GM19023 (cell line): ENCODE results near the gene NRN1.
A peak's percentile ranks its signal among the peaks of the same experiment; 100 is the strongest.
"Not testable (repeated sequence)": the region's sequence is repeated elsewhere in the genome, so short reads cannot be mapped to it uniquely, and the experiment has no call there.

Experiments
- ATAC-seq: cut with Tn5 transposase; IDR thresholded peaks from one replicate; pipeline ENCODE4 v1.9.1; 2021; ENCODE audit warnings: mild to moderate bottlenecking, moderate library complexity; ENCODE audit not compliant: unreplicated experiment

The NRN1 gene, protein sequence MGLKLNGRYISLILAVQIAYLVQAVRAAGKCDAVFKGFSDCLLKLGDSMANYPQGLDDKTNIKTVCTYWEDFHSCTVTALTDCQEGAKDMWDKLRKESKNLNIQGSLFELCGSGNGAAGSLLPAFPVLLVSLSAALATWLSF

DNA sequence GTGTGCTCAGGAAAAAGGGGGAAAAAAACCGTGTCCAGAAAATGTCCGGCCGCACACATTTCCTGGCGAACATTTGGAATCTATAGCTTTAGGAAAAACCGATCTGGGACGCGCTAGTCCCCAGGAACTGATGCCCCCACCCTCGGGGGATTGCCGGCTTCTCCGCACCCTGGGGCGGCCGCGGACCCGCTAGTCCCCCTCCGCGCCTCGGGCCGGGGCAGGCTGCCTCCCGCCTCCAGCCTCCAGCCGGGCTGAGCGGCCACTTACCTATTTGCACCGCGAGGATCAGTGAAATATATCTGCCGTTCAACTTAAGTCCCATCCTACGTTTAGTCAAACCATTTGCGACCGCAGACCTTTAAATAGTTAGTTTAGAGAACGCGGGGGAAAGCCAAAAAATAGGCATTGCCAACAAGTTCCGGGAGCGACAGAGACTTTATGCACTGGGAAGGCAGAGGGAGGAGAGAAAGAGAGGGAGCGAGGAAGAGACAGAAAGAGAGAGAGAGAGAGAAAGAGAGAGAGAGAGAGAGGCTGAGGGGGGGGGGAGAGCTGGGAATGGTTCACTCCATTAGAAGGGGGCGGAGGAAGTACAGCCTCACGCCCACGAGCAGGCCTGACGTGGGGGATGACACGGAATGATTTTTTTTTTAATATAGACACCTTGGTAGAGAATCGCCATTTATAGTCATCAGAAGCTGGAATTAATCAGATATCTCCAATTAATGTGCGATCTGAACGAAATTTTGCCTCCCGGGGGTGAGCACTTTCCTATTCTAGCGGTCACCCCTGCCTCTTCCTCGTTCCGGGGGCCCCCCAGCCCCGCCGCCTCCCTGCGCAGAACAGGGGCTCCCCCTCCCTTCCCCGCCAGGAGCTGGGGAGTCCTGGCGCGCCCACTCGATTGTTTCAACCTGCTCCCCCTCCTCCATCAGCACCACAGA, at the start of gene NRN1:
TSS of gene NRN1 (minus strand) at position 498 of the 938 bp plus-strand sequence. CDS start at position 322, 176 bp downstream.
- ATAC-seq, result no peak

DNA sequence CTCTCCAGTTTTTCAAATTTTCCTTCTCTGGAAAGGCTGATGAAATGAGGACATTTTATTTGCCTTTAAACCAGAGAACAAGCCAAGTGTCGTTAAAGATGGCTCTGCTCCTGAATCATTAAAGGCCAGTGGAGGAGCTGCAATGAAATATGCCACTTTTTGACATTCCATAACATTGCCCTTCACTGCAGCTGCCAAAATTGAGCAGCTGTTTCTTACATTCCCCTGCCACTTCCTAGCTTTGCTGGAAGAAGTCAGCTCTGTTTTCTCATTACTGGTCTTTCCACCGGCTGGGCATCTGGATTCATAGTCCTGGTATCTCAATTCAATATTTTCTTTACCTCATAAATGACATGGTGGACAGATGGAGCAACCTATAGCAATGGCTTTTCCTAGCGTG, 45.5 kb upstream of the NRN1 start:
- no peak for ATAC-seq

DNA sequence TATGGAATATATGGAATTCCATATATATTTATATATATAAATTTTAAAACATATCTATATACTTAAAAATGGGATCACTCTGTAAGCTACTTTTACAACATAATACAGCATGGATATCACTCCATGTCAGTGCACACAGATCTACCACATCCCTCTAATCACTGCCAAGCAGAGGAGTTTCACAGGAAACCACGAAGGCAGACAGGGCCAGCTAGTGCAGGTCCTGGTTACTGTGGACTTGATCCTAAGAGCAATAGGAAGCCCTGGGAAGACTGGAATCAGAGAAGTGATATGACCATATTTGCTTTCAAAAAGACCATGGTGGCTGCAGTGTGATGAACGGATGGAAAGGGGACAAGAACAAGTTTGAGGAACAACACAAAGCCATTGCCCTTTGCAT, 40.0 kb upstream of the NRN1 start:
- no peak for ATAC-seq

DNA sequence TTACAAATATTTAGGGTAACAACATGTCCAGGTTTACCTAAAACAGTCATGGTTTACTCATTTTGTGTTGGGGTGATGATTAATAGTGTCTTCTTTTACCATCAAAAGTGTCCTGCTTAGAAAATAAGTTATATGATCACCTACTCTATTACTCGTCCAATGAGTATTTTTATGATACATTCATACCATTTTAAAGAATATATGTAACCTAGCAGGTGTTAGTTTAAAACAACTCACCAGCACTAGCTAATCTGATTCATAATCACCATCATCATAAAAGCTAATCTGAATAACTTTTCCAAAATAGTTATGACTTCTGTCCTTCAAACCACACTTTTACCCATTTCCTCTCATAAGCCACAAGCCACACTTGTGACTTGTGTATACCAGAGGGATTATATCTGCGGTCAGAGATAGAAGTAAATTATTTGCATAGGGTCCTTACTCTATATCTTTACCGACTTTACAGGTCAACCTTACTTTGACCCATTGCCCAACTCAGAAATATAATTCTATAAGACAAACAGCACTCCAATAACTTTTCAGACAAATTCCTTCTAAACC, 33.3 kb upstream of the NRN1 start:
- no peak for ATAC-seq

DNA sequence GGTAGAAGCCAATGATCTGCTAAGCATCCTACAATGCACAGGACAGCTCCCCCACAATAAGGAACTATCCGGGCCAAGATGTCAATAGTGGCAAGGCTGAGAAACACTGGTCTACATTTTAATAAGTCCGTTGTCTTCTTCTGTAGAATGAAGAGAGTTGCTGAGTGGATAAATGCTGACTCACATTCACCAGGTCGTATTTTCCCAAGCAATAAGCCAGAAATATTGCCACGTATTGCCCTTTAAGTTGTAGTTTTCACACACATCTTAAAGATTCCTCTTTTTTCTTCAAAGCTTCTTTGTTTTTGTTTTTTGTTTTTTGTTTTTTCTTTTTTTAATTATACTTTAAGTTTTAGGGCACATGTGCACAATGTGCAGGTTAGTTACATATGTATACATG, 30.5 kb upstream of the NRN1 start:
- no peak for ATAC-seq

DNA sequence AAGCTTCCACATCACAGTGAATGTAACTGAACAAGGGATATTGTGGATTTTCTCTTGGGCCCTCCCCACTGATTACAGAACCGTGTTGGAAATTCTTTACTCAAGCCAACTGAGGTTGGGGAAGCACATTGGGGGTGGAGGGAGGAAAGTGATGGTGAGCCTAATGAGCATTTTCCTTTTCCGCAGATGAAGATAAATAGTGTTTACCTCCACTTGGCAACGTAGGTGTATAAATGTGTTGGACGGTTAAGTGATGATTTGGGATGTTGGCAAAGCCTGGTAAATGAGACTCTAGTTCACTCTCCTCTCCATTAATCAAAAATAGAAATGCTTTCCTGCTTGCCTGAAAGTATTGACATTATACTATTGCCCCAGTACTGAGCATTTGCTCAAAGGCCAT, 27.1 kb upstream of the NRN1 start:
- no peak for ATAC-seq

DNA sequence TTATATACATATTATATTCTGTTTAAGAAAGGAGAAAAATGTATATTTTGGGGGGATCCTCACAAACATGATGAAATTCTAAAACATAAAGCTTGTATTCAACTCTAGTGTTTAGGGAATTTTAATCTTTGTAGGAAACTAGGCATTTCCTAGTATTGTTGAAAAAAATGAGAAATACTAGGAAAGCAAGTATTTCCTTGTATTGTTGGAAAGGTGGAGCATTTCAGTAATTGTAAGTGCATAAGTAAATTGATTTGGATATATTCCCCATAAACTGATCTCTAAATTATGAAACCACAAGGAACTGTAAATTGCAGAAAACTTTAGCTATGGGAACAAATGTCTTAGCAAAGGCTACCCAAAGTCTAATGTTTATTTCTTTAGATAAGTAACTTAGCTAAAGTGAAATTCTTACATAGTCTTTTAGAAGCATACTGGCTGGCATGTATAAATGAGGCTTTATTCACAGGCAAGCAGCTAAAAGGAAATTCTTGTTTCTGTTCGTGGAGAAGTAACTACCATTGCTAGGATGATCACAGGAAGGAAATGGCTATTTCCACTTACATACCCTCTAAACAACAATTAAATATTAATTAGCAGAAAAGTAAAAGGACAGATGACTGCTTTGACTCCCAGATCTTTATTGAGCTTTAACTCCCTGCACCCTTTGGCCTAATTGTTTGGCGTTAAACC, 19.9 kb upstream of the NRN1 start:
- no peak for ATAC-seq

DNA sequence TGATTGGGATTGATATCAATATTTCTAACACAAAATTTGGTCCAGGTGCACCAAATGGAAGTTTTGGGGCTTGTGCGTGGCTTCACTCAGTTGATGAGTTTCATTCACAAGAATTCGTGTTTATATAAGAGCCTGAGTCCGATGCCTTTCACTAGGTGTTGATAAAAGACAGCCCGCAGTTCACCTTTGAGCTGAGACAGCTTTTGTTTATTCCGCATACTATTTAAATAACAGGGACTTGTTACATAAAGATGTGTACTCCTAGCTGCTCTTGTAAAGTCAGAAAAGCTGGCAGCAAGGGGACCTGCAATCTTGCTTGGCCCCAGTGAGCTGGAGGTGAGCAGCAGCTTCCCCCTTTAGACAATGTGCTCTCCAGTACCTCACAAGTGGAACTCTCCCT, 19.0 kb upstream of the NRN1 start:
- no peak for ATAC-seq

DNA sequence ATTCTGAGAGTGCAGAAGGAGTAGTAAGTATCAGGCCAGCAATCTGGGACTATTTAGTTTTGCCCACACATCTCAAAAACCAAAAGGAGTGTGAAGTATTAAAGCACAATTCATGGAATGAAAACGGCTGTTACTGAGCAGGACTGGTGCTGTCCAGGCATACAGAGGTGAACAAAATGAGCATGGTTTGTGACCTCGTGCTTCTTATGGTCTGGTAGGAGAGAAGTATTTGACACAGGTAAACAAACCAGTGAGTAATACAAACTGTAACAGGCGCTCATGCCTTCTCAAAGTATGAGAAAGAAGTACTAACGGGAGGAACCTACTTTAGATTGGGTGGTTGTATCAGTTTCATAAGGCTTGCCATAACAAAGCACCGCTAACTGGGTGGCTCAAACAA, 17.5 kb upstream of the NRN1 start:
- ATAC-seq, result no peak

DNA sequence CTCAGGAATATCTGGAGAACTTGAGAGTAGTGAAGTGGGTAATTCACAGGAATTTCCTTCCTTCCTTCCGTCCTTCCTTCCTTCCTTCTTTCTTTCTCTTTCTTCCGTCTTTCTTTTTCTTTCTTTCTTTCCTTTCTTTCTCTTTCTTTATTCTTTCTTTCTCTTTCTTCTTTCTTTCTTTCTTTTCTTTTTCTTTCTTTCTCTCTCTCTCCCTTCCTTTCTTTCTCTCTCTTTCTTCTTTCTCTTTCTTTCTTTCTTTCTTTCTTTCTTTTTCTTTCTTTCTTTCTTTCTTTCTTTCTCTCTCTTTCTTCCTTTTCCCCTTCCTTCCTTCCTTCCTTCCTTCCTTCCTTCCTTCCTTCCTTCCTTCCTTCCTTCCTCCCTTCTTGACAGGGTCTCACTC, 16.1 kb upstream of the NRN1 start:
- not testable (repeated sequence) for ATAC-seq

DNA sequence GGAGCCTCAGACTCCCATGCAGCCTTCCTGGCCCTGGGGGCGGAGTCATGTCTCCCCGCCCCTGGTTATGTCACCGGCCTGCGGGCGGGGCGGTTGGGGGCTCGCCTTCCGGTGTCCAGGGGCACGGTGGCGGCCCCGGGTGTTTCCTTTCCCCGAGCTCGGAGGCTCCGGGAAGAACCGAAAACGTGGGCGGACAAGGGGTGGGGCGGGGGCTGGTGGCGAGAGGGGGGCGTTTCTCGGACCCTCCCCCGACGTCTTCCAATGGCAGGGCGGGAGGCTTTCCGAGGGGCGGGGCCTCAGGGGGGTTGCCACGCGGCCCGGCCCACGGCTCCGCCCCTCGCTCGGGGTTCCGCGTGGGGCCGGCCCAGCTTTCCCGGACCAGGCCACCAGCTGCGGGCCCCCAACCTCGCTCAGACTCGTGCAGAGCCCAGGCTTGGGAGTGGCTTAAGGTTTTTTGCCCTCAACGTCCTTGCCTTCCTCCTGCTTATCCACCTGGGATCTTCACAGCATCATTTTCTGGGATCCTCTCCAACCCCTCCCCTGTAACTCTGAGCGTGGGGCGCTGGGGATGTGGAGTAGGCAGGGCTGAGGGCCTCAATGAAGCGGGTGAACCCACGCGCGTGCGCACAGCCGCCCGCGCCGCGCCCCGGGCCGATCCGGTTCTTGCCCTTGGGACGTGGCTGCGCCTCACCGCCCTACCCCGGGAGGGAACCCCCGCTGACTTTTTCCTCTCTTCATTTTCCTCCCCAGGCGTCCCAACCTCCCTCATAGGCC, 2.1 kb upstream of the NRN1 start:
- ATAC-seq, result peak; percentile 71

DNA sequence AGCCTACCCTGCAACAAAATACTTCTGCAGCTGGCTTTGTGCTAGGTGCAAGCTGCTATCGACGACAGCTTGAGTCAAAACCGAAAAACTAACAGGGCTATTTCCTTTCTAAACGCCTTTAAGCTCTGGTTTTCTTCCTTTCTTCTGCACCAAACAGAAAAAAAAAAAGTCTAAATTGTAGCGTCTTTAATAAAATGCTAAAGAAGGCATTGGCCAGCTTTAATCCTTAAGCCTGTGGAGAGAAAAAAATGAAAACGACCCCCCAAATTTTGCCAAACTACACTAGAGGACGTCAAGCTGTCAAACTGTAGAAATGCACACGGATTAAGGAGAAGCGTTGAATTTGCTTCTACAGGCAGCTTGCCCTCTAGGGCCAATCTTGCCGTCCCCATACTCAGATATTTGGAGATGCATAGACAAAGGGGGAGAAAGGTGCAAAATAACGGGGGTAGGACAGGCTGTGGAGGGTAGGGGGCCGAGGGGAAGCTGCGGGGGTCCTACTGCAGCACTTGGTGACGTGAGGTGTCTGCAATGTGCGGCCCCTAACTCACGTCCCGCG, 1.4 kb upstream of the NRN1 start:
- no peak for ATAC-seq

DNA sequence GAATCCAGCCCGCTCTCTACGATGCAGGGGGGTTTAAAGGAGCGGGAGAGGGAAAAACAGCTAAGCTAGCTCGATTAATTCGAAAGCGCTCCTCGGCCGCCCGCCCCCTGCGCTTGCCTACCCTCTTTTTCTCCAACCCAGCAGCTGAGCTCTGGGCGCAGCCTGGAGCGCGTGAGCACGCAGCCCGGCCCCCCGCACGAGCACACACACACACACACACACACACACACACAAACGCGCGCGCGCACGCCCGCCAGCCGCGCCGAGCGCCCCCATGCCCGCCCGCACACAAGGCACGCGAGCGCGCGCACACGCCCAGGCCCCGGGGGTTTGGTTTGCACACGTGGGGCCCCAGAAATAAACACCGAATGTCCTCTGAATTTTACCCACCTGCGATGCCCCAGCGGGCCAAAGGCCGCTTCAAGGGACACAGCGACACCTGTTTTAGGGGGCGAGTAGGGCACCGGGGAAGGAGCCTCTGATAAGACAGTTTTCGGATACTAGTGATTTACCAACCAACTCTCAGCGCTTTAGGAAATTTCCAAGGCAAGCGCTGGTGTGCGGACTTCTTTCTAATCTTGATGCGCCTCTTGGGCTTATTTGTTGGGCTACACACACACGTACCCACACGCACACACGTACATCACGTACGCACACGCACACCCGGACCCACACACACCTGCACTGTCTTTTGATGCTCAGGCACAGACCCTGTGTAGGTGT, 802 bp upstream of the NRN1 start:
- no peak for ATAC-seq

DNA sequence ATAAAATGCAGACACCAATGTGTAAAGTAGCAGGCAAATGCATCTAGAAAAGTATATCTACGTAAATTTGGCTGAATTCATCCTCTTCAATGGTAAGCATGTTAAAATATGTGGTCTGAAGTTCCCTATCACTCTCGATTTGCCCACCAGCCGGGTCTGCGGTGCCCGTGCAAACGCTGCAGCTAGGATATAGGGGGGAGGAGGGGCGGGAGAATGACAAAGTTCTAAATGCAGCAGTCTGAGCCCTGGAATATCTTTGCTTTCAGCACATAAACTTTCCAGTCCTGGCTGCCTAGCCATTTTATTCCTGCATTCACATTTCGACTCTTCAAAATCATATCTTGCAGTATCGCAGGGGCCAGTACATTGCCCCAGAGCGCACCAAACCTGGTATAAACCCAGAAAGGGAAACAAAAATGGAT, 708 bp downstream of the NRN1 start:
- no peak for ATAC-seq

DNA sequence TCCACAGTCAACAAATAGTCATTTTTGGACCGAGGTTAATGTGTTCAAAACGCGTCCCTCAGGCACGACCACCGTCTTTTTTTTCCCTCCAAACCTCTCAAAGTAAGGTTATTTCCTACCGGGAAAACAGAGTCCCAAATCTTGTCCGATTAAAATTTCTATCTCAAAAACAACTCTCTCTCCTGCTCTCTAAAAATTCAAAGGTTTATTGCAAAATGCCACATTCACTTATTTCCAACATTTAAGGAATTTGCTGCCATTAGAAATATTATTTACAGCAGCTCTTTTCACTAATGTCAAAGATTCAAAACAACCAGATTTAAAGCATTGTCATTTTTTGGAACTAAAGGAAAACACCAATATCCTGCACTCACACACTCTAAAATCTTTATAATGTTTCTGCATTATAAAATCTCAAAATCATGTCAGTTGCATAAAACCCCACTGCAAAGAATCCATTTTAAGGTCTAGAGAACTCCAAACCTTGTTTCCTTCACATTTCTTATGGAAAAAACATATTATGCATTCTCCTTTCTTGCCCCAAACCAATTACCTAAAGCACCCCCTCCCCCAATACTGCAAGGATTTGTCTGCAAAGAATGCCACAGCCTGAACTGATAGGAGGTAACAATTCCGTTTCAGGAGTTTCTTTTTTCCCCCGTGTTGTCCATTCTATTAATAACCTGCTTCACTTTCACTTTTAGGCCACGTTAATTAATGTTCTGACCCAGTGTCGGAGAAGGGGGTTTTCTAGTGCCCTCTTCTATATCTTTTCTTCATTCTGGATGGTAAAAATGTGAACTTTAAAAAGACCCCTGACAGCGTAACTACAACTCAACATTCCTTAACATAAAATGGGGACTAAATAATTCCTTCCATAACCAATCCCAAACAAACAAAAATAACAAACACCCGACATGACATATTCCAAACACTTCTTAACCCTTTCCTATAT, 1.4 kb downstream of the NRN1 start:
- ATAC-seq, result no peak

DNA sequence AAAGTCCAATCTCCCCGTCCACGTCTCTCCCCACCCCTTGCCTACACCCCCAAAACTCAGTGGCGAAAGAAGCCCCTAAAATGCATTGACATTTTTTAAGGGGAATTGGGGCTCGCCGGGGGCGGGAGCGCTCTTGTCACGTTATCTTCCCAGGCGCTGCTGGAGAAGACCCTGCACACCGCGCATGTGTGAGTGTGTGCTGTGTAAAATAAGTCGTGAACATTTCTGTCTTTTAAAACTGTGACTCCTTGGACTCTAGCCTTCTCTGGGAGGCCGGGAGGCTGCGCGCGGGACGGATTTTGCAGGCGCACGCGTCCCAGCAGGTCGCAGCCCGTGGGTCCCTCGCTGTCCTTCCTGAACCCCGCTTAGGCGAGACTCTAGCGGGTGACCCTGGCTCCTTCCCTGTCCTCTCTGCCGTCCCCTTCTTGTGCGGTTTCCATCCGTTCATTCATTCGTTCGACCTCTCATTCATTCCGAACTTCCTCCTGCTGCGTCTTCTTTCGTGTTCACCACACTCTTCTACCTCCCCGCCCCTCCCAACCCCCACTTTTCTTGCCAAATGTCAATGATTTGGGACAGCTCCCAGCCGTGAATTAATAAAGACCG, 2.2 kb downstream of the NRN1 start:
- no peak for ATAC-seq

DNA sequence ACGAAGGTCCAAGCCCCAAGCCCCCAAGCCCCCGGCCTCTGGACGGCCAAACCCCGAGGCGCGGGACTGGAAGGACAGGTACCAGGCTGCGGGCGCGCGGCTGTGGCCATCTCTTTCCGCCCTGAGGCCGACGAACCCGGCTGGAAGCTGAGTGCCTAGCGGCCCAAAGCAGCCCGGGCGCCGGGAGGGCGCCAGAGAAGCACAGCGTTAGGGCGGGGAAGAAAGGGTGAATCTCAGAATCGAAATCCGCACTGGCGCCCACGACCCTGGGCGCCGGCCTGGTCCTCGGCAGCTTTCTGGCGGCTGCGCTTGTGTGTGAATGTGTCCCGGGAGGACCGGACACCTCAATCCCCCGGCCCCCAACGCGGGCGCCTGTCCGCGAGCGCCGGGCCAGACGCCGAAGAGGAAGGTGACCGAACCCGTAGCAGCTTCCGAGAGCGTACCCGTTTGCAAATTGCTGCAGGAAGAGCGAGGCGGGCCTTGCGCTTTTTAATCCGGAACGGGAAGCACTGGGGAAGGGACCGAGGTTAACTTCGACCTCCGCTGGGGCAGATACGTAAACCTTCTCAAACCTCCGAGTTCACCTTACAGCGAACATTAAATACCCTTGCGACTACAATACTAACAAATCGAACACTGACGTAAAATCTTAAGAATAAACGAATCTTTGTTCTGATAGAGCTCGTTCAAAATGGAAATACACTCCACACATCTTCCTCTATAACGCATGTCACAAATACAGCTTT, 2.9 kb downstream of the NRN1 start:
- no peak for ATAC-seq
